ENCODE results near the gene TBX20. TPM values are rescaled to one million over a fixed set of nuclear protein-coding genes. Genes with fewer than 3 reads are reported as not detected.

TBX20 gene
- total RNA-seq, 3 donors from 2014 or later = 0.59 TPM; not detected in 2

Other genes with a start within 250 kb of the TBX20 start
- 10 to 100 TPM; 14.1 to 18.2 (median 17.4) TPM for gene DPY19L1, start 216.6 kb downstream of the TBX20 start, total RNA-seq

Data from breast epithelium (tissue), 3 donors.